GM12878 (cell line): ENCODE data around the gene CRISP2. TPM values are rescaled to one million over a fixed set of nuclear protein-coding genes. Genes with fewer than 3 reads are reported as not detected.

Experiments
- ATAC-seq: fragments of 200-7000 bp; cut with Tn5 transposase; 3 replicates; pipeline ENCODE4 v1.9.1; 2020; ENCODE audit warnings: mild to moderate bottlenecking, moderate library complexity
- BruUV-seq: library from RNA; stranded (reverse); fragments of 400-500 nt; replicated peaks from 2 replicates; lab custom pipeline; 2021; lab: Mats Ljungman, UMichigan
- CTCF ChIA-PET: fragments of 300-600 bp; sonication (Branson Sonifier 250); formaldehyde crosslinking; extraction: SDS; loops from one replicate; lab custom pipeline; 2021; ENCODE audit warnings: inconsistent platforms; lab: Yijun Ruan, JAX
- POLR2A ChIA-PET: fragments of 350-600 bp; formaldehyde crosslinking; extraction: SDS; loops from one replicate; lab custom pipeline; 2021; ENCODE audit warnings: inconsistent platforms; lab: Charles Lee
- RAD21 ChIA-PET: fragments of 300-600 bp; sonication (Branson Sonifier 250); formaldehyde crosslinking; loops from one replicate; lab custom pipeline; 2023; ENCODE audit warnings: antibody characterized with exemption; ENCODE audit not compliant: unreplicated experiment; lab: Charles Lee
- SMC1A ChIA-PET: fragments of 300-600 bp; sonication (Branson Sonifier 250); formaldehyde crosslinking; loops from one replicate; lab custom pipeline; 2023; ENCODE audit not compliant: unreplicated experiment, uncharacterized antibody; lab: Charles Lee
- DNase-seq: peaks from one replicate; pipeline ENCODE4 v3.0.0-alpha.2; 2011; ENCODE audit warnings: low read depth, low spot score
- FAIRE-seq: peaks from 3 replicates; lab custom pipeline; 2011; peaks lifted over from hg19 to GRCh38; lab: Jason Lieb, UNC
- H2AFZ ChIP-seq: 2 replicates; pipeline ENCODE4 v1.6.0; 2011; ENCODE audit warnings: low read depth, low read length, control low read depth; ENCODE audit not compliant: control insufficient read depth
- H3K27ac ChIP-seq: 2 replicates; pipeline ENCODE4 v1.5.1; 2011; ENCODE audit warnings: control low read depth; ENCODE audit not compliant: control insufficient read depth, insufficient read depth
- H3K27me3 ChIP-seq, 2 experiments: replicated peaks in 1 of 2; 2 replicates each; pipeline versions ENCODE4 v1.6.0 to v1.6.1; 2011; ENCODE audit warnings: low read length in 1 of 2; ENCODE audit not compliant: control insufficient read depth in 2 of 2, insufficient read depth in 2 of 2
- H3K36me3 ChIP-seq, 2 experiments: 2 replicates each; pipeline ENCODE4 v1.5.1; 2011; ENCODE audit warnings: low read length in 1 of 2; ENCODE audit not compliant: control insufficient read depth in 2 of 2, insufficient read depth in 2 of 2
- H3K4me1 ChIP-seq: 2 replicates; pipeline ENCODE4 v1.6.1; 2011; ENCODE audit warnings: mild to moderate bottlenecking, low read length, moderate library complexity, mixed read lengths; ENCODE audit not compliant: control insufficient read depth, insufficient read depth
- H3K4me2 ChIP-seq: 2 replicates; pipeline ENCODE4 v1.6.0; 2011; ENCODE audit warnings: control low read depth; ENCODE audit not compliant: control insufficient read depth, insufficient read depth
- H3K4me3 ChIP-seq: fragments of 200-600 bp; sonication (generic); 2 replicates; pipeline ENCODE4 v1.5.1; 2016
- H3K79me2 ChIP-seq: 2 replicates; pipeline ENCODE4 v1.6.0; 2011; ENCODE audit warnings: low read length; ENCODE audit not compliant: control insufficient read depth, insufficient read depth
- H3K9ac ChIP-seq: 2 replicates; pipeline ENCODE4 v1.8.0; 2011; ENCODE audit warnings: low read length, control low read depth, mixed read lengths; ENCODE audit not compliant: control insufficient read depth, insufficient read depth
- H3K9me3 ChIP-seq: replicated peaks from 3 replicates; pipeline ENCODE4 v1.5.1; 2011; ENCODE audit warnings: mild to moderate bottlenecking, low read length; ENCODE audit not compliant: control insufficient read depth, insufficient read depth
- H4K20me1 ChIP-seq: 2 replicates; pipeline ENCODE4 v1.6.0; 2011; ENCODE audit not compliant: control insufficient read depth, insufficient read depth
- CEBPB ChIP-seq, 2 experiments: fragments of 150-350 bp in 1 of 2; IDR thresholded peaks; 2 replicates each; pipeline ENCODE4 v1.6.1; 2012 to 2014; ENCODE audit warnings: low read depth in 2 of 2, low read length in 2 of 2, borderline replicate concordance in 1 of 2, inconsistent platforms in 1 of 2
- FOXM1 ChIP-seq: IDR thresholded peaks from 2 replicates; pipeline ENCODE4 v1.6.1; 2012; ENCODE audit warnings: low read depth, mild to moderate bottlenecking, inconsistent platforms, low read length, moderate library complexity
- HDAC2 ChIP-seq: fragments of 200-600 bp; sonication (generic); IDR thresholded peaks from 2 replicates; pipeline ENCODE4 v1.6.1; 2017
- HDGF ChIP-seq: fragments of 450-650 bp; IDR thresholded peaks from 2 replicates; pipeline ENCODE4 v1.6.1; 2016; ENCODE audit warnings: antibody characterized with exemption
- MEF2A ChIP-seq: IDR thresholded peaks from 2 replicates; pipeline ENCODE4 v1.6.1; 2011; ENCODE audit warnings: low read depth, mild to moderate bottlenecking, low read length, moderate library complexity; ENCODE audit not compliant: insufficient read depth
- MYC ChIP-seq: IDR thresholded peaks from 2 replicates; pipeline ENCODE4 v1.6.1; 2011; ENCODE audit warnings: mild to moderate bottlenecking, low read length, moderate library complexity, inconsistent platforms; ENCODE audit not compliant: insufficient read depth, insufficient replicate concordance, insufficient read length, severe bottlenecking
- NFYA ChIP-seq: IDR thresholded peaks from 2 replicates; pipeline ENCODE4 v1.6.1; 2011; ENCODE audit warnings: low read depth, mild to moderate bottlenecking, low read length, improper control_type of control experiment, borderline replicate concordance
- NRF1 ChIP-seq: conservative IDR thresholded peaks from 2 replicates; pipeline ENCODE4 v1.6.1; 2011; ENCODE audit warnings: mild to moderate bottlenecking, low read depth, low read length, improper control_type of control experiment
- PML ChIP-seq: IDR thresholded peaks from 2 replicates; pipeline ENCODE4 v1.6.1; 2012; ENCODE audit warnings: low read length, inconsistent platforms
- RFX5 ChIP-seq: IDR thresholded peaks from 2 replicates; pipeline ENCODE4 v1.6.1; 2011; ENCODE audit warnings: low read depth, low read length, improper control_type of control experiment
- SREBF1 ChIP-seq: IDR thresholded peaks from 2 replicates; pipeline ENCODE4 v1.6.1; 2012; ENCODE audit warnings: mild to moderate bottlenecking, low read length
- SREBF2 ChIP-seq: IDR thresholded peaks from 2 replicates; pipeline ENCODE4 v1.6.1; 2012; ENCODE audit warnings: mild to moderate bottlenecking, low read length
- TAF1 ChIP-seq: IDR thresholded peaks from 2 replicates; pipeline ENCODE4 v1.6.1; 2011; ENCODE audit warnings: mild to moderate bottlenecking, low read depth, low read length, borderline replicate concordance
- ZBED1 ChIP-seq: IDR thresholded peaks from 2 replicates; pipeline ENCODE4 v1.6.1; 2016; ENCODE audit warnings: borderline replicate concordance
- WGBS: methylation state at CpG from one replicate; pipeline ENCODE4 v1.1.6; 2016; ENCODE audit warnings: low lambda C conversion rate; ENCODE audit not compliant: insufficient replicate concordance, insufficient coverage; ENCODE audit errors: missing lambda C conversion rate; 5-methylcytosine and 5-hydroxymethylcytosine counted together
- in situ Hi-C: fragments of 300-500 bp; cut with MboI; formaldehyde crosslinking; loops from 9 replicates; pipeline ENCODE4 v1.14.3; 2018; ENCODE audit warnings: mixed read lengths
- intact Hi-C: fragments of 100-400 bp; cut with micrococcal nuclease; formaldehyde crosslinking; loops from one replicate; pipeline ENCODE4 v1.14.2; 2022; ENCODE audit not compliant: unreplicated experiment
- polyA plus RNA-seq, 11 experiments: library from polyadenylated mRNA; depleted of rRNA in 4 of 11; unstranded in 6 of 11; stranded (reverse) in 5 of 11; fragments of >200 nt; fragmentation: Nextera tagmentation in 4 of 11; fragmentation: Illumina TruSeq in 1 of 11; extraction: Ambion mirVana in 4 of 11; extraction: Trizol in 1 of 11; gene quantifications; 1 replicate in 1 of 11; 2 replicates in 10 of 11; pipeline versions ENCODE4 v1.2.1 to v1.2.3, GENCODE V29; 2011 to 2016; ENCODE audit warnings: inconsistent platforms in 2 of 11, missing spikeins in 2 of 11, low read depth in 1 of 11
- total RNA-seq, 4 experiments: library from RNA; depleted of rRNA in 3 of 4; stranded (reverse); fragments of >200 nt in 3 of 4; fragmentation: Illumina TruSeq in 1 of 4; extraction: Trizol in 1 of 4; gene quantifications; 2 replicates each; pipeline versions ENCODE4 v1.2.1 to v1.2.3, GENCODE V29; 2013 to 2021
- TF ChIP-seq, protein P1 (sequence below): IDR thresholded peaks from 2 replicates; pipeline ENCODE4 v1.6.1; 2011; ENCODE audit warnings: low read depth, low read length, improper control_type of control experiment, borderline replicate concordance
- TF ChIP-seq, protein P2 (sequence below): IDR thresholded peaks from 2 replicates; pipeline ENCODE4 v1.6.1; 2011; ENCODE audit warnings: mild to moderate bottlenecking, low read depth, low read length, moderate library complexity; ENCODE audit not compliant: insufficient replicate concordance

CRISP2 gene
- total and polyA plus RNA-seq, 10 of the 15 experiments (the other 5 are each of a cell fraction or from before 2014, with no cell fraction given): not detected

DNA sequence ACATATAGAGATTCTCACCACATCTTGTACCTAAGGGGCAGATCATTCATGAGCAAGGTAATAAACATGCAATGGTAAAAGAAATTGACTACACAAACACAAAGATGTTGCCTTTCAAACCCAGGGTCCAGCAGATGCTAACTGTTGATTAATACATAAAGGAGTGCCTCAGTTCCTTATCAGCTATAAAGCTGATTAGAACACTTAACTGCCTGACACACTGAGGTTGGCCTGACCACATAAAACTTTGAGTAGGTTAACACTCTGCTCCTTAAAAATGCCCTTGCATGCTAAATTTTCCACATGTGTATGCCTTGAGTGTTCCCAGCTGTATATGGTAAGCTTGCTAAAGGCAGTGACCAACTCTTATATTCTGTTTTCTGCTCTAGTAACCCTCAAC is 14.9 kb downstream of the CRISP2 start (continued):
- TF ChIP-seq, protein P1, sequence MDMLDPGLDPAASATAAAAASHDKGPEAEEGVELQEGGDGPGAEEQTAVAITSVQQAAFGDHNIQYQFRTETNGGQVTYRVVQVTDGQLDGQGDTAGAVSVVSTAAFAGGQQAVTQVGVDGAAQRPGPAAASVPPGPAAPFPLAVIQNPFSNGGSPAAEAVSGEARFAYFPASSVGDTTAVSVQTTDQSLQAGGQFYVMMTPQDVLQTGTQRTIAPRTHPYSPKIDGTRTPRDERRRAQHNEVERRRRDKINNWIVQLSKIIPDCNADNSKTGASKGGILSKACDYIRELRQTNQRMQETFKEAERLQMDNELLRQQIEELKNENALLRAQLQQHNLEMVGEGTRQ: no peak
- TF ChIP-seq NFYA: no peak
- no peak for TF ChIP-seq NRF1
- no peak for TF ChIP-seq FOXM1
- TF ChIP-seq PML: no peak
- no peak for TF ChIP-seq SREBF2
- TF ChIP-seq MEF2A: no peak
- TF ChIP-seq RFX5: no peak
- no peak for TF ChIP-seq HDAC2
- TF ChIP-seq ZBED1: no peak
- no peak for TF ChIP-seq CEBPB (IDR thresholded peaks at IDR 0.05; ENCODE audit: borderline replicate concordance in 1 of 2, low read depth in 2 of 2, low read length in 2 of 2)

DNA sequence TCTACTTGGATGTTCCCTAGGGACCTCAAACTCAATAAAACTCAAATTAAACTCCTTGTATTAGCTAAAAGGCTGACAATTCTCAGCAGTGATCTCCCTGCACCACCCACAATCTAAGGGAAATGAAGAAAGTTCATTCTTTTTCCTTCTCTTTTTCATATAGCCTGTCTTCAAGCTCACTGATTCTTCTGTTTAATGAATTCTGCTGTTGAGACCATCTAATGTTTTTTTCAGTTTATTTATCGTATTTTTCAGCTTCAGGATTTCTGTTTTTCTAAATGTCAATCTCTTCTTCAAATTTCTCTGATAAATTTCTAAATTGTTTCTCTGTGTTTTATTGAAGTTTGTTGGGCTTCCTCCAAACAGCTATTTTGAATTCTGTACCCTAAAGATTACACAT is 19.8 kb downstream of the CRISP2 start:
- no peak for DNase-seq
- H3K9me3 ChIP-seq: no peaks in the 10 kb centered on the region
- H3K4me2 ChIP-seq: no peak overlapping the region
- ATAC-seq: no peak
- H3K9ac ChIP-seq: no peak overlapping the region
- intact Hi-C loops: no loop called here
- RAD21 ChIA-PET: no interaction called here
- no peaks in the 10 kb centered on the region for H3K27me3 ChIP-seq
- H3K4me3 ChIP-seq: no peak overlapping the region
- no peak overlapping the region for H2AFZ ChIP-seq
- POLR2A ChIA-PET: no interaction called here
- H3K79me2 ChIP-seq: no peaks in the 10 kb centered on the region
- SMC1A ChIA-PET: no interaction called here
- no peaks in the 10 kb centered on the region for H3K4me1 ChIP-seq
- CTCF ChIA-PET: no interaction called here
- no TSS peak for BruUV-seq
- in situ Hi-C loops: no loop called here
- H3K36me3 ChIP-seq: no peaks in the 10 kb centered on the region
- no peak overlapping the region for H3K27ac ChIP-seq
- no peaks in the 10 kb centered on the region for H4K20me1 ChIP-seq
- no peak for TF ChIP-seq SREBF1
- no peak for TF ChIP-seq MYC
- TF ChIP-seq SREBF2: no peak
- TF ChIP-seq, protein P2, sequence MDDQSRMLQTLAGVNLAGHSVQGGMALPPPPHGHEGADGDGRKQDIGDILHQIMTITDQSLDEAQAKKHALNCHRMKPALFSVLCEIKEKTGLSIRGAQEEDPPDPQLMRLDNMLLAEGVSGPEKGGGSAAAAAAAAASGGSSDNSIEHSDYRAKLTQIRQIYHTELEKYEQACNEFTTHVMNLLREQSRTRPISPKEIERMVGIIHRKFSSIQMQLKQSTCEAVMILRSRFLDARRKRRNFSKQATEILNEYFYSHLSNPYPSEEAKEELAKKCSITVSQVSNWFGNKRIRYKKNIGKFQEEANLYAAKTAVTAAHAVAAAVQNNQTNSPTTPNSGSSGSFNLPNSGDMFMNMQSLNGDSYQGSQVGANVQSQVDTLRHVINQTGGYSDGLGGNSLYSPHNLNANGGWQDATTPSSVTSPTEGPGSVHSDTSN: no peak
- TF ChIP-seq PML: no peak
- no peak for TF ChIP-seq TAF1
- TF ChIP-seq HDGF: no peak
- no peak for FAIRE-seq
- WGBS: 0% methylated on average over 1 of the region's 1 CpG
